HG03521 (cell line): Measurements from ENCODE around the gene GPRC5A.

Experiments used
- ATAC-seq: cut with Tn5 transposase; IDR thresholded peaks from one replicate; pipeline ENCODE4 v1.9.1; 2021; ENCODE audit warnings: mild to moderate bottlenecking, moderate library complexity; ENCODE audit not compliant: unreplicated experiment

Gene GPRC5A

DNA sequence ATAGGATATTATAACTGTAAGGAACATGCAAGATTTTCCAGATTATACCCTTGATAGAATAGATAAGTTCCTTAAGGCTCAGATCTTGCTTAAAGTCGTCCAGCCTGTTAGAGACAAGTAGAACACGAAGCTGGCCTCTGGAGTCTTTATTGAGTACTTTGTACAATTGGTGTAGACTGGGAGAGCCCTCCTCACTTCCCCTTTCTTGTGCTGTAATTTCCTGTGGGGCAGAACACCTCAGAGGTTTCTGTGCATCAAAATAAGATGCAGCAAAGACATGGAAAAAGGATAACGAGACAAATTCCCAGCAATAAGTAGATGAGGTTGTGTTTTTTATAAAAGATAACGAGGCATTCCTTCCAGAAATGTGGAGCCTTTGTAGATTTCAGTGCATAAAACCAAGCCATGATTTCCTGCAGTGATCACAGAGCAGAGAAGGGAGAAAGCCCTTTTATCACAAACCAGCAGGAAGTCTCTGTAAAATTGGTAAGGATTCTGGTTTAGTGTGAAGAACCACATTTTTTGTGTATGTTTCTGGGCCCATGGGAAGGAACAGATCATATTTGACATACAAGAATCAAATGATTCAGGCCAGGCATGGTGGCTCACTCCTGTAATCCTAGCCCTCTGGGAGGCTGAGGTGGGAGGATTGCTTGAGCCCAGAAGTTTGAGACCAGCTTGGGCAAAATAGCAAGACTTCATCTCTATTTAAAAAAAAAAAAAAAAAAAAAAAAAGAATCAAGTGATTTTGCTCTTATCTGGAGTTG lies 18.0 kb downstream of the GPRC5A start:
- no peak for ATAC-seq

DNA sequence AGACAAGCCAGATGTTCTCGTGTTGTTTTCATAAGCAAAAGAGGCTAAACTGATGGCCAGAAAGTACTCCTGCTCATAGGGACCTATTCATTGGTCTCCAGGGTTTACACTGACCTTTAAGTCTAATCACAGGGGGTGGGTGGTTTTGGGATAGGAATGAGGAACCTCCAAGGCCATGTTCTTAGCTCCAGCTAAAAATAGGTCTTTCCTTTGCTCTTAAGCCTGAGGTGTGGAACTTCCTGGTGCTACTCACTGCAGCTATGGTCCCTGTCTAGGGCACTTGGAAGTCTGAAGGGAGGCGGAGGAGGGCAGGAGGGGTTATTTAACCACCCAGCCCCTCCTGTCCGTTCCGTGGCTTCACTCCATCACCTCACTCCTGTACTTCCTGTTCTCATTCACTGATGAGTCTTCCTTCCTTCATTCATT lies 18.6 kb downstream of the GPRC5A start:
- no peak for ATAC-seq

DNA sequence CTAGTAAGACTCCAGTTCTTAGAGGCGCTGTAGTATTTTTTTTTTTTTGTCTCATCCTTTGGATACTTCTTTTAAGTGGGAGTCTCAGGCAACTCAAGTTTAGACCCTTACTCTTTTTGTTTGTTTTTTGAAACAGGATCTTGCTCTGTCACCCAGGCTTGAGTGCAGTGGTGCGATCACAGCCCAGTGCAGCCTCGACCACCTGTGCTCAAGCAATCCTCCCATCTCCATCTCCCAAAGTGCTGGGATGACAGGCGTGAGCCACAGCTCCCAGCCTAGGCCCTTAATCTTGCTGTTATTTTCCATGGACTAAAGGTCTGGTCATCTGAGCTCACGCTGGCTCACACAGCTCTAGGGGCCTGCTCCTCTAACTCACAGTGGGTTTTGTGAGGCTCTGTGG lies 21.3 kb downstream of the GPRC5A start:
- ATAC-seq = no peak

DNA sequence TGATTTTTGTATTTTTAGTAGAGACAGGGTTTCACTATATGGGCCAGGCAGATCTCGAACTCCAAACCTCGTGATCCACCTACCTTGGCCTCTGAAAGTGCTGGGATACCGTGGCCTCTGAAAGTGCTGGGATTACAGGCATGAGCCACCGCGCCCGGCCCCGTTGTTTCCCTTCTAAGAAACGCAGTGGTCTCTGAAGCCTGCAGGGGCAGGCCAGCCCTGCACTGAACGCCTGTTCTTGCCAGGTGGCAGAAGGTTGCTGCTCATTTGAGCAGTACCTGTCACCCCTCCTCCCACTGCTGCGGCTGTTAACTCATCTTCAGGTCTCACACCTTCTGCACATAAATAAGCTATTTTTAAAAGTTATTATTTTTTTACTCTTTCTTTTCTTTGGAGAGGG lies 24.3 kb downstream of the GPRC5A start:
- ATAC-seq = no peak

DNA sequence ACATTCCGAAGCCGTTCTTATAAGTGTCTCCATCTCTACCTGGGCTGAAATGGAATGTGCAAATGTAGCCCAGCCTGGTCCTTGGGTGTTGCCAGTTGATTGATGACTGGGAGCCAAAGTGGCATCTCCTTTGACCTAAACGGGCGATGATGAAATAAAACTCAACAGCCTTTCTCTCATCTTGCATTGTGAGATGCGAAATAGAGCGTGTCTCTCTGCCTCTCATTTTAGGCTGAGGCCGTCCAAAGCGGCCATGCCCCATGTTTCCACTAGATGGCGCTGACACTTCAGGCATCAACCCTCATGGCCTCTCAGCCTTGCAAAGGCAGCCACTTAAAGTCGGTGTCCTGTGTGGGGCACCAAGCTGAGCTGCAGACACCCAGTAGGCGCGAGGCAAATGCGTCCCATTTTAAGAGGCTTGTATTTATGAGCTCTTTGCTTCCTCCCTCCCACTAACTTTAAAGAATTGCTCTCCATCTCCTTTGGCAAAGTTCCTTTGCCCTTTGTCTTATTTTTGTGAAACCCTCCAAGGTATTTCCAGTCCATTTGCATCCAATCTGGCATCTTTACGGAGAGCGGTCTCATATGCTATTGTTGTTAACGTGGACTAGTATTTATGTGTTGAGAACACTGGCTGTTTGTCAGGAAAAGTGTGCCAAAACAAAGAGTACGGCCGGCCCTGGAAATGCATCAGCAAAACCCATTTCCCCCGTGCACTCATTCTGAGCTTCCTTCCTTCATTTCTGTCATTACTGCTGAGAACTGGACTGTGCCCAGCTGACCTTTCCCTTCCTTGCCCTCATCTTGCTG lies 25.0 kb downstream of the GPRC5A start:
- ATAC-seq = peak; percentile 86

DNA sequence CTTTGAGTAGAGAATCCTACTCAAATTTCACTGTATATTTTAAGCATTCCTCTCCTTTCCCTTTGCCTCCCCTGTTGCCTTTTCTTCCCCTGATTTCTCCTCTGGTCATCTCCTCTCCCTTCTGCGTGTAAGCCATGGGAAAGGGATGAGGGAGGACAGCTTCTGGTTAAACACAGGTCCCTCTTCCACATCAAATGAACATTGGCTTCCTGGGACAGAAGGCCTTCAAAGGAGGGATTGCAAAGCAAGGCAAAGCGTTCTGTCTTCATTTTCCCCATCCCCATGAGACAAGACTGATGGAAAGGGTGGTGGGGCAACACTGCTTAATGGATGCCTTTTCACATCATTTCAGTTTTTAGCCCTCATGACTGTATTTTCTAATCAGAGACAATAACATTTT lies 26.2 kb downstream of the GPRC5A start:
- no peak for ATAC-seq

DNA sequence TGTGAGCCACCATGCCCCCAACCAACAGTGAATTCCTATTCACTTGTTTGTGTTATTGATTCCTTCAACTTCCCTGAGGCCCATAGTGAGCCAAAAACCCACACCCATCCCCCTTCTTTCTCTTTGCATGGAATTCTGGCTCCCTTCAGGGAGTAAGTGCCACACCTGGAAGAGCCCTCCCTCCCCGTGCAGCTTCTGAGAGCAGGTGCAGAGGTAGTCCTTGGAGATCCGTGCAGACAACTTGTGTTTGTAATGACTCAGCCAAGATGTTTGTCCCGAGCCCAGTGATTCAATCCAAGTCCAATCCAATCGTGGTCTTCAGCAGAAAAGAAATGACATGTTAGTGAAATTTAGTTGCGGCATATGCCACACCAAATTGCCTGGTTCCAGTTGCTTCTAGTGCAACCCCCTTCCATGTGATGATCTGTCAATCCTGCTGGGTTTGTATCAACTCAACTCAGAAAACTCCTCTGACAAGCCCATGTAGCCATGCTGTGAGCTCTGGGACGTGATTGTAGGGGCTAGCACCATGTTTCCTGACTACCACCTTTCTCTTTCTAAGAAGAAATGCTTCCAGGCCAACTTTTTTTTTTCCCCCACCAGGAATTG lies 27.5 kb downstream of the GPRC5A start:
- no peak for ATAC-seq

DNA sequence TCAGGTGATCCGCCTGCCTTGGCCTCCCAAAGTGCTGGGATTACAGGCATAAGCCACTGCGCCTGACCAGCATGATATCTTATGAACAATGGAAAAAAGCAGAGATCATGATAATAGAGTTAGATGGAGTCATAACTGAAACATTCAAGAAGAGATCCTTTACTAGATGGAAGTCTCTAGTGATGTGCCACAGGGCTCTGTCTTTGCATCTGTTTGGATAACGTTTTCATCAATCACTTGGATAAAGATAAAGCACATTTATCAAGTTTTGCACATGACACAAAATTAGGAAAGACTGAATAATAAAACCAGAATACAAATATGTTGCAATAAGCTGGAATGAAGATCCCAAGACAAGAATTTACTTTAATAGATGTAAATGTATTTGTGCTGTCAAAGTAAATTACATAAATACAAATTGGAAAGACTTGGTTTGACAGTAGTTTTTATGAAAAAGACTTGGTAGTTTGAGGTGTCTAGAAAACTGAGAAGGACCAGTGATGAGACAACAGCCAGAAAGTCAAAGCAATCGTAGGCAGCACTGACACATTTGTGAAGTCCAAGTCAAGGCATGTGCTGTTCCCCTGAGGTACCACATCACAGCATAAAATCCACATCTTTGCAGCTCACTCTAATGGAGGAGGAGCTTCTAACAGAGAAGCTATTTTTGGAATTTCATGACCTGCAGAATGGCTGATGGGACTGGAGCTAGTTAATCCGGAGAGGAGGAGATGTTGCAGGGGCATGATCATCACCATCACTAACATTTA lies 28.5 kb downstream of the GPRC5A start:
- ATAC-seq = no peak

DNA sequence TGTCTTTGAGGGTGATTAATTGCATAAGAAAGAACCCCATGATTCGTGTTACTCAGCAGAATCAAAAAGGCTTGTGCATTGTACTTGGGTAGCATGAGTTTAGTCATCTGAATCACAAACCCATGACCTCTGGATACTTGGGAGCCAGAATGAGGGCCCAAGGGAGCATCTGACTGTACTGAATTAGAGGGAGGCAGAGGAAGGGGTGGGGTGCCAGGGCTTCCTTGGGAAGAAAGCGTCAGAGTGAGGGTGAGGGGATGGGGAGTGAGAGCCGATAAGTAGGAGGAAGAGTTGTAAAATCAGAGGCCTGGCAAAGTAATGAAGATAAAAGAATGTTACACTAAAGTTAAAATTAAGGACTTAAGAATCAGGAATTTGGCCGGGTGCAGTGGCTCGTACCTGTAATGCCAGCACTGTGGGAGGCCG lies 30.8 kb downstream of the GPRC5A start:
- ATAC-seq = no peak

DNA sequence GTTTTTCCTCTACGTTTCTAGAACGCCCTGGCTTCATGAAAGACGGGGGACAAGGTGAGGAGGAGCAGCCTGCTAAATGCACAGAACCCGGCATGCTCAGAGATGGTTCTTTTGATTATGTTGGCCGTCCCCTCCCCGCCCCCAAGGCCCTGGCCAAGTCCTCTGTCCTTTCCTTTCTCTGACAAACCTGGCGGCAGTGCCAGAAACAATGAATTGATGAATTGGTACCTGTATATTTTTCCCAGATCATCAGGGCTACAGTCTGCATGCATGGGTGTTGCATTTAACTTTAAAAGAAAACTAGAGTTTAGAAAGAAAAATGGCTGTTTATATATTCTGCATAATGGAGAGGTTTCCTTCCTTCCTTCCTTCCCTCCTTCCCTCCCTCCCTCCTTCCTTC lies 31.6 kb downstream of the GPRC5A start:
- ATAC-seq = no peak

DNA sequence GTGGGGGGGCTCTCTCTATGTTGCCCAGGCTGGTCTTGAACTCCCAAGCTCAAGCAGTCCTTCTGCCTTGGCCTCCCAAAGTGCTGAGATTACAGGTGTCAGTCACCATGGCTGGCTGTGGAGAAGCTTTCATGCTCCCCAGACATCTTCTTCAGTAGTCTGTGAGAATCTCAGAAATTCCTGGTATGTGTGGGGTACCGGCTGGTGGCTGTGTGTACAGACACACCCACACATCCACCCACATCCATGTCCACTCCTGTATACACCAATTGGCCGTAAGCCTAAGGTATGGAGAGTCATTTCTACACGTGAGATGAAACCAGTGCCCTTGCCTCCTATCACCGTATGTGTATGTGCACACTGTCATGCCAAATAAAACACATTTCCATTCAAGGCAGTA lies 32.8 kb downstream of the GPRC5A start:
- no peak for ATAC-seq

DNA sequence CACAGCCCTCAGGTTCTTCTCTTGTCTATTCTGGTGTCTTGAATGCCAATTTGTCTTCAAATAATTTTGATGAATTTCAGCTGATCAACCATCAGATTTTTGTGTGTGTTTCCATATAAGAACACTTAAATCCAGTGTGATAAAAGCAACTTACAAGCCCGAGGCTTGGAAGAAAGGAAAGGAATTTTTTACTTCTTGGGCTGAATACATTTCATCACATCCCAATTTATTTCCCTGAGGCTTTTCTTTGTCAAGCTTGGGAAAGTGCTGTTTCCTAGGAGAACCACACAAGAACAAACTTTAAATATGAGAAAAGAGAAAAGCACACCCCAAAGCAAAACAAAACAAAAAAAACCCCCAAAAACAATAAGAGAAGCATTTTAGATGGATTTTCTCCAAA lies 34.0 kb downstream of the GPRC5A start:
- ATAC-seq = no peak

DNA sequence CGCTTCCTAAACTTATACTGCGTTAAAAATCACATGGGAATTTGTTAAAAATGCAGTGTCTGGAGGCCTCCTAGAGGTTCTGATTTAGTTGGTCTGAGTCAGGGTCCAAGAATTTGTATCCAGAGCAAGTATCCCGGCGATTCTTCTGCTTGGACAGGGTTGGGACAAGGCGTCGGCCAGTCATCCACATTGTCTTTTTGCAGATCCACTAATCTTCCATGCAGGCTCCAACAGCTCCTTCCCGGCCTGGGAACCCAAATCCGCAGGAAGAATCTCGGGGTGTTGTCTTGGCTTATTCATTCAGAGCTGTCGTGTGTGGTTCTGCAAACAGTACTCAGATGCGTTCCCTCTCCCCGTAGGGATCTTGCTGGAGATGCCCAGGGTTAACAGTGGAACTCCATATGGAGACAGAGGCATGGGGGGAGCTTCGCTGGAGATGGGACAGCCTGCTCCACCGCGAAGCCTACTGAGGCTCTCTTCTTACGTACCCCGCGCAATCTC lies 35.3 kb downstream of the GPRC5A start:
- ATAC-seq = no peak

DNA sequence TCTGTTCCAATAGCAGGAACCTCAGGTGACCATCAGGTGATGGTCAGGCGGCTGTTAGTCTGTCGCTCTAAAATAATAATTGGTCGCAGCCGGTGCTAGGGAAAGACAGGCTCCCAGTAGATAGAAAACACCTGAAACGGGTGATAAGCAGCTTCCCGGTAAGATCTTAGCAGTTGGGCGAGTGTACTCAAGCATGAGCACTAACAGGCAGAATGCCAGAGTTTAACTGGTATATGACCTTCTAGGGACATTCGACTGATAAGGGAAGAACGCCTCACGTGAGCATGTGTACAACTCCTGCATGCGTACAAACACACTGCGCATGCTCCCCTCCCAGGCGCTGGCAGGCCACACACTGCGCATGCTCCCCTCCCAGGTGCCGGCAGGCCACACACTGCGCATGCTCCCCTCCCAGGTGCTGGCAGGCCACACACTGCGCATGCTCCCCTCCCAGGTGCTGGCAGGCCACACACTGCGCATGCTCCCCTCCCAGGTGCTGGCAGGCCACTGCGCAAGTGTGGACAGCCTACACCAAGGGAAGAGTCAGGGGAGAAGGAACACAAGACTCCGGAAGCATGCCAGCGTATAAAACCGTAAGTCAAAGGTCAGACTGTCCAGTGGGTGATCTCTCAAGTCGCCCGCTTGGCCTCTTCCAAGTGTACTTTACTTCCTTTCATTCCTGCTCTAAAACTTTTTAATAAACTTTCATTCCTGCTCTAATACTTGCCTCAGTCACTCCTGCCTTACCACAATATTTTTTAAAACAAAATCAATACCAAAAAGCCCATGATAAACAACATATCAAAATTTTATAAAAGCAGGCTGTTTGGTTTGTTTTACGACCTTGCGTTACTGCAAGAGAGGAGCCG lies 36.1 kb downstream of the GPRC5A start:
- no peak for ATAC-seq

DNA sequence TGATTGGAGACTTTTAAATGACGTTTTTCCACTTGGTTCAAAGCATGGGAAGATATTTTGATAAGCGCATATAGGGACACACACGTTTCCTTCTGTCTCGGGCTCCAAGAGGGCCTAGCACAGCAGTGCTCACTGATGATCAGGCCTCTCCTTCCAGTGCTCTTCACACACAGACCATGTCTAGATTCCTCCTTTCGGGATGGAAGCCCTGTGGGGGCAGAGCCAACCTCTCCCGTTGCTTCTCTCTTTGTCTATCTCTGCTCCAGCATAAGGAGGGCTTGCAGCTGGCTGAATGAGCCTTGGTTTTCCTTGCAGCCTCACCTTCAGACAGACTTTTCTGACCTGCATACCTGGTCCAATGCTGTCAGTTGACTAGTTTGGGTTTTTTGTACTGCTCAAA lies 38.3 kb downstream of the GPRC5A start:
- no peak for ATAC-seq

DNA sequence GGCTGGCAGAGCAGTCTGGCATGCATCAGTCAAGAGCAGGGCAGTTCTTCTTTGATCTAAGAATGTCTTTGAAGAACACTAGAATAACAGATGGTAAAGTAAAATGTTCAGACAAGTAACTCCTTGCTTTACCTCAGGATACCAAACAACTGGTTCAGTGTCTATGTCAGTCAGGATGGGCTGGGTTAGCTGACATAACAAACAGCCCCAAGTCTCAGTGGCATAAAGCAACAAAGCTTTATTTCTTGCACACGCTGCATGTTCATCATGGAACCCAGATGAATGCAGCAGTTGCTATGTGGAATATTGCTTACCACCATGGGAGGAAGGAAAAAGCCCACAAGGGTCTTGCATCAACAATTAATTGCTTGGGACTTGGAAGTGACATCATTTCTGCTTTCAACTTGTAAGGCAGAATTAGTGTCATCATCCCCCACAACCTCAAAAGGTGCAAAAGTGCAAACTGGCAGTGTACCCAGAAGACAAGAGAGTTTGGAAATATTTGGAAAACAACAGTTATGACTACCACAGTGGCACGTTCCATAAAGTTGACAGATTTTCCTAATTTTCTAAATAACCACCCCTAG lies 39.4 kb downstream of the GPRC5A start:
- no peak for ATAC-seq

DNA sequence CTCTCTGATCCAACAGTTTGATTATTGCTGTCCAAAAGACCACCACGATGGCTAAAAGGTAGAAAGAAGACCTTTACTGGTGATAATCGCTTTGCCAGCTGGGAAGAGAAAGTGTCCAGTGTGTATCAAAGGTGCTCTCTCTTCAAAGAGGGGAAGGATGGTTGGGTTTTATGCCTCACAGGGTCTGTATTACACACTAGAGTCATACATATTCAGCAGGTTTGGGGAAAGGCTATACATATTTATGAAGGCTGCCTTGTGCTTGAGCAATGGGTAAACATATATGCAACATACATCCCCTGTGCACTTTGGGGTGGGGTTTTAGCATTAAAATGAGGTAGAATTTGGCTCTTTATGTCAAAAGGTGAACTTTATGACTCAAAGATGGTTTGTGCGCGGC lies 42.4 kb downstream of the GPRC5A start:
- no peak for ATAC-seq

DNA sequence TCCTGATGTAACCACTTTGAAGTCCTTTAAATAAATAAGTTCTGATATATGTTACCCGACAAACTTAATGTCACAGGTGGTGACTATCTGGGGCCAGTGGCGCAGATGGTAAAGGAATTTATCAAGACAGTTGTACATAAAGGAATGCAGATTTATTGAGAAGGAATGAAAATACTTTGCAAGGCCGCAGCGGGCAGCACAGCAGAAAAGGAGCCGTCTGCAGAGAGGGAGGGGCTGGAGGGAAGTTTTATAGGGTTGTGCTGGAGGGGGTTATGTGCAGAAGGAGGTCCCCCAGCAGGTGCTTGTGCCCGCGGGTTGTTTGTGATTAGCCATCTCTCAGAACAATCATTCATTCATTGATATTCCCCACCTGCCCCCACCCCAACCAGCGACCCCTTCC lies 43.2 kb downstream of the GPRC5A start:
- no peak for ATAC-seq

DNA sequence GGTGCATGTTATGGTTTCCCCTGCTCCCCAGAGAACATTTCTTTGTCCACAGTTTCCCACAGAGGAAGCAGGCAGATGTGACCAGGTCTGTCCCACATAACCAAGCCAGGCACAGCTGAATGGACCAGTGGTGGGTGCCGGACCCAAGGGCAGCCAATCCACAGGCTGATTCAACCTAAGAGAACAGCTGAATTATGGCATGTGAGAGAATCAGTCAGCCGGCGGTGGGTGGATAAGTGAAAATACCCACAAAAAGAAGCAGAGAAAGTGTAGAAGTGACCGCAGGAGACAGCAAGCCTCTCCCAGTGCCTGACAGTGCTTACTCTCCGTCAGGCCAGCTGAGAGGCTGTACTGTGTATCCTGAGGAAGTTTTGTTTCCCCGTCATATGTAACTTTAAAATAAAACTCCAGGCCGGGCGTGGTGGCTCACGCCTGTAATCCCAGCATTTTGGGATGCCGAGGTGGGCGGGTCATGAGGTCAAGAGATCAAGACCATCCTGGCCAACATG lies 45.7 kb downstream of the GPRC5A start:
- no peak for ATAC-seq
